ENCODE data around the gene PSME3IP1. TPM values are rescaled to one million over a fixed set of nuclear protein-coding genes. Genes with fewer than 3 reads are reported as not detected.

The PSME3IP1 gene
- total RNA-seq, 1 experiment from 2014 or later, result 103 TPM

DNA sequence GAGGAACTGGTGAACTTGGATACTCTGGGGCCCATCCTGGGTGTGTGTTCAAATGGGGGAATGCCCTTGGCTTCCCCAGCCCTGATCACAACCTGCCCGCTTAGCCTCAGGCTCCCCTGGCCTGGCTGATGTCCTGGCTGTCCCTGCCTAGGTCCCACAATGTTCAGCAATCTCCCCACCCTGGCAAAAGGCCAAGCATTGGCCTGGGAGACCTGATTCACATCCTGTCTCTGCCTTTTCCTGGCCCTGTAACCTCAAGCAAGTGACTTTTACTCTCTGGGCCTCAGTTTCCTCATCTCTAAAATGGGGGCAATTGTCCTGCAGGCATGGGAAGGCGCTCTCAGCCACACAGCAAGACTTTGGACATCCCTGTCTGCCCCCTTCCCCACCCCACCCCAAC, 79.1 kb downstream of the PSME3IP1 start:
- H3K23ac ChIP-seq (ENCODE audit: insufficient read length, low read depth, low read length), result no peak overlapping the region
- H3K56ac ChIP-seq (ENCODE audit: insufficient read length, low read depth, low read length), result no peak overlapping the region
- H2BK12ac ChIP-seq (ENCODE audit: insufficient read length, low read depth, low read length), result no peak overlapping the region
- no peaks in the 10 kb centered on the region for H3K79me1 ChIP-seq (ENCODE audit: insufficient read depth, low read depth, low read length, poor library complexity, severe bottlenecking)
- no peak for DNase-seq
- no peak overlapping the region for H4K8ac ChIP-seq (replicated peaks; ENCODE audit: insufficient read length, low read depth, low read length)
- no peak overlapping the region for H4K91ac ChIP-seq (ENCODE audit: insufficient read length, low read depth, low read length)
- Mint-ChIP-seq H3K36me3 (ENCODE audit: insufficient read depth in 1 of 3, low read depth in 3 of 3) (no peaks in the 10 kb centered on the region), H3K27me3 (ENCODE audit: low read depth) (no peaks in the 10 kb centered on the region; the same call in 1 of the 2 replicates), H3K4me1 (peaks cover 21 to 33% of the 10 kb centered on the region in 2 experiments), H3K9me3 (no peaks in the 10 kb centered on the region), H3K27ac (peak overlapping the region in 1 of 3 experiments; percentile 84; a peak in 1 of 7 replicates), H3K4me3 (no peak overlapping the region)
- H3K27me3 ChIP-seq (ENCODE audit: insufficient read depth, low read length), result no peaks in the 10 kb centered on the region
- WGBS (ENCODE audit: extremely low coverage, insufficient read length, low lambda C conversion rate), result no CpG with 5 or more reads among the region's 2 CpGs
- no peak overlapping the region for H3K4me2 ChIP-seq (ENCODE audit: insufficient read depth, insufficient read length, low read length)
- no peak overlapping the region for H2AK5ac ChIP-seq (ENCODE audit: insufficient read length, low read length)
- H2BK20ac ChIP-seq (ENCODE audit: low read depth, low read length, poor library complexity, severe bottlenecking), result no peak overlapping the region
- H3K9ac ChIP-seq (ENCODE audit: extremely low read depth, insufficient read length, low read length), result no peak overlapping the region
- H3K27ac ChIP-seq (ENCODE audit: insufficient read length, low read depth, low read length), result no peak overlapping the region
- H2BK120ac ChIP-seq (ENCODE audit: low read depth, low read length, poor library complexity, severe bottlenecking), result no peak overlapping the region
- H3K18ac ChIP-seq (ENCODE audit: insufficient read length, low read depth, low read length), result no peak overlapping the region
- H2BK5ac ChIP-seq (ENCODE audit: insufficient read length, low read length), result no peak overlapping the region
- no peak overlapping the region for H2AFZ ChIP-seq (ENCODE audit: low read length)
- no peaks in the 10 kb centered on the region for H3K23me2 ChIP-seq (ENCODE audit: insufficient read length, low read depth, low read length, poor library complexity, severe bottlenecking)
- no peaks in the 10 kb centered on the region for H3K9me3 ChIP-seq (ENCODE audit: control insufficient read depth, low read depth, low read length)
- H3K4ac ChIP-seq (ENCODE audit: low read depth, low read length), result no peak overlapping the region
- no peak overlapping the region for H4K5ac ChIP-seq (ENCODE audit: insufficient read length, low read depth, low read length)
- no peaks in the 10 kb centered on the region; the same call in 1 of the 2 replicates for H3K4me1 ChIP-seq (ENCODE audit: insufficient read depth, low read length)
- no peak overlapping the region for H2BK15ac ChIP-seq (ENCODE audit: low read depth, low read length)
- TF ChIP-seq, protein P1, sequence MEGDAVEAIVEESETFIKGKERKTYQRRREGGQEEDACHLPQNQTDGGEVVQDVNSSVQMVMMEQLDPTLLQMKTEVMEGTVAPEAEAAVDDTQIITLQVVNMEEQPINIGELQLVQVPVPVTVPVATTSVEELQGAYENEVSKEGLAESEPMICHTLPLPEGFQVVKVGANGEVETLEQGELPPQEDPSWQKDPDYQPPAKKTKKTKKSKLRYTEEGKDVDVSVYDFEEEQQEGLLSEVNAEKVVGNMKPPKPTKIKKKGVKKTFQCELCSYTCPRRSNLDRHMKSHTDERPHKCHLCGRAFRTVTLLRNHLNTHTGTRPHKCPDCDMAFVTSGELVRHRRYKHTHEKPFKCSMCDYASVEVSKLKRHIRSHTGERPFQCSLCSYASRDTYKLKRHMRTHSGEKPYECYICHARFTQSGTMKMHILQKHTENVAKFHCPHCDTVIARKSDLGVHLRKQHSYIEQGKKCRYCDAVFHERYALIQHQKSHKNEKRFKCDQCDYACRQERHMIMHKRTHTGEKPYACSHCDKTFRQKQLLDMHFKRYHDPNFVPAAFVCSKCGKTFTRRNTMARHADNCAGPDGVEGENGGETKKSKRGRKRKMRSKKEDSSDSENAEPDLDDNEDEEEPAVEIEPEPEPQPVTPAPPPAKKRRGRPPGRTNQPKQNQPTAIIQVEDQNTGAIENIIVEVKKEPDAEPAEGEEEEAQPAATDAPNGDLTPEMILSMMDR (conservative IDR thresholded peaks at IDR 0.05), result no peak
- no peak overlapping the region for H3T11ph ChIP-seq (ENCODE audit: low read length)
- H3K14ac ChIP-seq (ENCODE audit: insufficient read depth, low read length), result no peak overlapping the region
- no peaks in the 10 kb centered on the region for H4K20me1 ChIP-seq (ENCODE audit: control insufficient read depth, insufficient read depth, insufficient read length)
- H3K79me2 ChIP-seq (ENCODE audit: insufficient read depth, low read length), result no peaks in the 10 kb centered on the region

Data from H9 (cell line).